COLO668 (cell line): ENCODE data around the gene AFDN.

Experiments
- DNase-seq: peaks from one replicate; lab custom pipeline; 2025; ENCODE audit not compliant: unreplicated experiment; lab: John Stamatoyannopoulos, UW

AFDN gene

DNA sequence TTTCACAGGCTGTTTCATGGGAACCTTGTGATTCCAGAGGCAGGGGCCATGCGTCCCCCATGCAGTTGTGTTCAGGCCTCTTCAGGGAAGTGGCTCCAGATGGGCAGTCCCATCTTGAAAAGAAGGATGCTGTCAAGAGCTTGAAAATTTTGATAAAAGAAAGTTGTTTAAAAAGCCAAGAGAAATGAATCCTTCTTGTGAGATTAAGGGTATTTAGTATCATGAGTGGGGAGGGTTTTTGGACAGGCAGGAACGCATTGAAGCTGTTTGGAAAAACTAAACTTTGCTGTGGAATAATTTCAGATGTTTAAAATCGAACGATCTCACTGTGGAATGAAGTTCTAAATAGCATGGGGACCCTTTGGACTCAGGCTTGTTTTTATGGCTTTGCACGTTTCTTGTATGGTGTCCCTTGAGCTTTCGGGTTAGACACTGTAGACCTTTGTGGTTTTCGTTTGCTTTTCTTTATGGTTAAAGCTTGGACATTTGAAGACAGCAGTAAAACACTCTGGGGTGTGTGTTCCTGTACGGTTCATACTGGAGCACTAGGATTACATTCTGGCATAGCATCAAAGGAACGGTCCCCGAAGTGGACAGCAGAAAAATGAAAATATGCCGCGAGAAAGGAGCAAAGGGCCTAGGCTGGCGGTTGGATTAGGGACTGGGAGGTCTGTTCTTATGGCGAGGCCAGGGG is 188.9 kb downstream of the AFDN start:
- DNase-seq = no peak

DNA sequence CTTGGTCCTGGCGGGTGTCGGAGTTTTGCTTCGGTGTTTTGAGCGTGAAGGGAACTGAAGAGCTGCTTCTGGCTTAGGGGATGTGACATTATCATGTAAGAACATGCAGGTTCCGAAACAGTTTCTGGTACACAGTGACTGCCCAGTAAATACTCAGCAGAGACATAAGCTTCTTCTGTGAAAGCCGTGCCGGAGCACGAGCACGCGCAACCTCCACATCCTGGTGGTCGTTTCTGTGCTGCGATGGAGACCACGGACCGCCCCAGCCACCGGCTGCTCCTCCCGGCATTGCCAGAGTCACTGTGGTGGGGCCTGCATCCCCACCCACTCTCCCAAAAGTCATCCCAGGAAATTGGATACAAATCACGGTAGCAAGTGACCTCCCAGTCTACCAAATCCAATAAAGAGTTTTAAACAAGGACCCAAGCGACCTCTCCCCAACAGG is 189.5 kb downstream of the AFDN start:
- no peak for DNase-seq

DNA sequence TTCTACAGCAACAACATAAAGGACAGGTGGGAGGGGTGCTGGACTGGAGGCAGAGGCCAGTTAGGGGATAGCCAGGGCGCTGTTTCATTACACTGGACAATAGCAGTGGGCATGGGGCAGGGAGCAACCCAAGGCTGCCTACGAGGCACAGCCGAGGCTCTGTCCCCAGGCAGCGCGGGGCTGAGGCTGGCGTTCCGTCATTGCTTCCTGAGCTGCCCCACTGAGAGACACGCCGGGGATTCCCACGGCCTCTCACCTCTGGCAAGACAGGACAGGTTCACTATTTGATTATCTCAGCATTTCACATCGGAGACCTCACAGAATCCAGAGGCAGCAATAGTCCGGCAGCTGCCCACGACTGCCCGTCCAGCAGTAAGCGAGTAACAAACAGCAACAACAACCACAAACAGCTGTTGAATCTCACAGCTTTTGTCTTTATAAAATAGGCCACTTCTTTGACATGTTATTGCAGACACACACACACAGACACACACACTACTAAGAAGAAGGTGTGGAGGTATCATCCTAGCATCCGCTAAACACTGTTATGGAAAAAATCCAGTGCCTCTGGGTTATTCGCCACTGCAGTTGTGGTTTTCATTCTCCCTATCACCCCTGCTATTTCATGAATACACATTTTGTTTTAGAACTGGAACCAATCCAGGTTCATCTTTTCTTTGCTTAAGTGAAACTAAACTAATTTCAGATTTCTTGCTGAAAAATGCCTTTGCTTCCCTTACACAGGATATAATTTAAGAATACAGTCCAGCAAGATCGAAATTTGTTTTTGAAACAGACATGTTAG is 190.2 kb downstream of the AFDN start:
- no peak for DNase-seq

DNA sequence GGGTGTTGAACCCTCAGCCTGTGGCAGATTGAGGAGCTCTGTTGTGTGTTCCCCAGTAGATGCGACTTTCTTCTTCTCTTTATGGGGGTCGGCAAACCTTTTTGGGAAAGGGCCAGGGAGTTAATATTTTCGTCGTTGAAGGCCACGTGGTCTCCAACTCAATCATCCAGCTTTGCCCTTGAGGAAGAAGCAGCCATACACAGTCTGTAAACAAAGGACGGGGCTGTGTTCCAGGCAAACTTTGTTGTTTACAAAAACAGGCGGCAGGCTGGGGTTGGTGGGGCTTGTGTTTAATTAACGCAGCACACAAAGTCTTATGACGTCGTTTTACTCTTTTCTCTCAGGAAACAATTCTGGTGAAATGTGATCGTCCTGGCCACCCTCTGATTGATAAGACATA is 190.9 kb downstream of the AFDN start:
- DNase-seq = no peak

DNA sequence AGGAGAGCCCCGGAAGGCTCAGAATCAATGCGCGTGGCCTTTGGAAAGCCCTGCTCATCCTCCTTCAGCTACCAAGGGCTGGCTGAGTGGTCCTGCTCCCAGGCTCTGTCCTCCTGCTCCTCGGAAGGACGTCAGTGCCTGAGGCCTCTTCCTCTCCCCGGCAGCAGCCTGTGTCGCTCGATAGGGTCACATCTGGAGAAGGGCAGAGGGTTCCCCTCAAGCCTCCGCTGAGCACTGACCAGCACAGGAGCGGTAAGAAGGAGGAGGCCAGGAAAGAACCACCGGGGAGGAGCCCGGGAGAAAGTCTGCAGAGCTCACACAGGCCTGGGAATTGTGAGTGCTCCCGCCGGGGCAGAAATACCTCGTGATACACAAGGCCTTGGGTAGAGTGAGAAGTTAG is 192.0 kb downstream of the AFDN start:
- no peak for DNase-seq

DNA sequence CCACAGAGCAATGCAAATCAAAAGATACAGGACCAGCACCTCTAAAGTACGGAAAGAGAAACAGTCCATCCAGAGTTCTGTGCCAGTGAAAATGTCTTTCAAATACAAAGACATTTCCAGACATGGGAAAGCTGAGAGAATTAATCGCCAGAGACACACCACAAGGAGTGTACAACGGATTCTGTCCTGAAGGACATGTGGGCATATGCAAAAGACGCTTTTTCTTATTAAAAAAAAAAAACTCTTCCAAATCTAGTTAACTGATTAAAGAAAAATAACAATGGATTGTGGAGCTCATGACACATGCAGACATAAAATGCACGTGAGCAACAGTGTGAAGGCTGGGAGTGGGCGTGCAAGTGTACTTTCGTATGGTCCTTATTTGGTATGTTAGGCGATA is 193.5 kb downstream of the AFDN start:
- DNase-seq = no peak

DNA sequence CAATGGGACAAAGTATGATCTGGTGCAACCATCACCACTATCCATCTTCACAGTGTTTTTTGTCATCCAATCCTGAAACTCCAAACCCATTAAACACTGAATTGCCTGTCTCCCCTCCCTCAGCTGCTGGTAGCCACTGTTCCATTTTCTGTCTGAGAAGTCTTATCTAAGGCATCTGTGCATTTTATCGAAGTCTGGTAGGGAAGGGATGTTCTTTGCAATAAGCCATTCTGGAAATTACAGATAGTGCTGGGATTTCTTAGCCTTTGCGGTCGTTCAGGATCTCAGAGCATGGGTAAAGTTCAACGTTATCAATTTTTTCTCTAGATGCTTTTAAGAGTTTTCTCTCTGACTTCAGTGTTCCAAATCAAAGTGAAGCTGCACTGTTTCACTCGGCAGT is 194.9 kb downstream of the AFDN start:
- no peak for DNase-seq
